ENCODE measurements around the gene HDGFL1.

Gene HDGFL1

DNA sequence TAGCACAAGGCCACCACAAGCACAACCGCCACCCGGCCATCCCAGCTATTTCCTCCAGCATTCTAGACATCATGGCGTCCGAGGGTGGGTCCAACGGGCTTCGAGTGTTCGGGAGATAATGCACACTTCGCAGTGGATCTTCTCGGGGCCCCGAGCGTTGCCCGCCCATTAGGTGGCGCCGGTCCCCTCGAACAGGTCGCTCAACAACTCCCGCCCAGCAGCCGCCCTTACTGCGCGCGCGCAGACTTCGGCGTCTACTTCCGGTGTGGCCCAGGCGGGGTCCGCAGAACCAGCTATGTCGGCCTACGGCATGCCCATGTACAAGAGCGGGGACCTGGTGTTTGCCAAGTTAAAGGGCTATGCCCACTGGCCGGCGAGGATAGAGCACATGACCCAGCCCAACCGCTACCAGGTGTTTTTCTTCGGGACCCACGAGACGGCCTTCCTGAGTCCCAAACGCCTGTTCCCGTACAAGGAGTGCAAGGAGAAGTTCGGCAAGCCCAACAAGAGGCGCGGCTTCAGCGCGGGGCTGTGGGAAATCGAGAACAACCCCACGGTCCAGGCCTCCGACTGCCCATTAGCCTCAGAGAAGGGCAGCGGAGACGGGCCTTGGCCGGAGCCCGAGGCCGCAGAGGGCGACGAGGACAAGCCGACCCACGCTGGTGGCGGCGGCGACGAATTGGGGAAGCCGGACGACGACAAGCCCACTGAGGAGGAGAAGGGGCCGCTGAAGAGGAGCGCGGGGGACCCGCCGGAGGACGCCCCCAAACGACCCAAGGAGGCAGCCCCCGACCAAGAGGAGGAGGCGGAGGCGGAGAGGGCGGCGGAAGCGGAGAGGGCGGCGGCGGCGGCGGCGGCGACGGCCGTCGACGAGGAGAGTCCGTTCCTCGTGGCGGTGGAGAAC, at the start of gene HDGFL1:
HDGFL1 (plus strand) TSS at position 286 of the 904 bp plus-strand sequence; CDS start at position 296, 10 bp downstream.
- no peaks in the 10 kb centered on the region for H3K36me3 ChIP-seq (ENCODE audit: control insufficient read depth, insufficient read depth, low read length)
- H3K9me3 ChIP-seq (ENCODE audit: control insufficient read depth, insufficient read depth, low read depth, low read length), result 0 out of 2 replicates have a peak, but pooled peaks cover 2% of the 10 kb centered on the region
- H3K27ac ChIP-seq (ENCODE audit: low read depth, low read length), result no peak within 1 kb of the TSS
- H3K27me3 ChIP-seq (ENCODE audit: control insufficient read depth, insufficient read depth, low read length), result no peaks in the 10 kb centered on the region
- no peak within 1 kb of the TSS for H3K4me3 ChIP-seq (ENCODE audit: low read depth, low read length)
- H3K9ac ChIP-seq (ENCODE audit: low read length), result no peak within 1 kb of the TSS
- no peaks in the 10 kb centered on the region; the same call in 1 of the 2 replicates for H3K4me1 ChIP-seq (ENCODE audit: control insufficient read depth, insufficient read depth, low read length)

GRCh38 chr6:22521035-22521434, 48.3 kb upstream of the HDGFL1 start:
- Histone ChIP-seq H3K27me3 (ENCODE audit: control insufficient read depth, insufficient read depth, low read length) (no peaks in the 10 kb centered on the region), H3K4me3 (ENCODE audit: low read depth, low read length) (no peak overlapping the region), H3K27ac (ENCODE audit: low read depth, low read length) (no peak overlapping the region), H3K9ac (ENCODE audit: low read length) (no peak overlapping the region), H3K9me3 (ENCODE audit: control insufficient read depth, insufficient read depth, low read depth, low read length) (peaks cover 4% of the 10 kb centered on the region; the same call in 1 of the 2 replicates), H3K36me3 (ENCODE audit: control insufficient read depth, insufficient read depth, low read length) (no peaks in the 10 kb centered on the region), H3K4me1 (ENCODE audit: control insufficient read depth, insufficient read depth, low read length) (no peaks in the 10 kb centered on the region)

GRCh38 chr6:22526736-22527135, 42.6 kb upstream of the HDGFL1 start:
- Histone ChIP-seq H3K9ac (ENCODE audit: low read length) (no peak overlapping the region), H3K27ac (ENCODE audit: low read depth, low read length) (no peak overlapping the region), H3K36me3 (ENCODE audit: control insufficient read depth, insufficient read depth, low read length) (no peaks in the 10 kb centered on the region), H3K27me3 (ENCODE audit: control insufficient read depth, insufficient read depth, low read length) (no peaks in the 10 kb centered on the region), H3K4me3 (ENCODE audit: low read depth, low read length) (no peak overlapping the region), H3K4me1 (ENCODE audit: control insufficient read depth, insufficient read depth, low read length) (no peaks in the 10 kb centered on the region), H3K9me3 (ENCODE audit: control insufficient read depth, insufficient read depth, low read depth, low read length) (peaks cover 4% of the 10 kb centered on the region; the same call in 1 of the 2 replicates)

GRCh38 chr6:22529866-22530265, 39.5 kb upstream of the HDGFL1 start:
- H3K9me3 ChIP-seq (ENCODE audit: control insufficient read depth, insufficient read depth, low read depth, low read length), result peaks cover under 1% of the 10 kb centered on the region; the same call in 1 of the 2 replicates
- H3K36me3 ChIP-seq (ENCODE audit: control insufficient read depth, insufficient read depth, low read length), result no peaks in the 10 kb centered on the region
- H3K27ac ChIP-seq (ENCODE audit: low read depth, low read length), result no peak overlapping the region
- H3K9ac ChIP-seq (ENCODE audit: low read length), result no peak overlapping the region
- no peaks in the 10 kb centered on the region for H3K27me3 ChIP-seq (ENCODE audit: control insufficient read depth, insufficient read depth, low read length)
- no peak overlapping the region for H3K4me3 ChIP-seq (ENCODE audit: low read depth, low read length)
- H3K4me1 ChIP-seq (ENCODE audit: control insufficient read depth, insufficient read depth, low read length), result no peaks in the 10 kb centered on the region

DNA sequence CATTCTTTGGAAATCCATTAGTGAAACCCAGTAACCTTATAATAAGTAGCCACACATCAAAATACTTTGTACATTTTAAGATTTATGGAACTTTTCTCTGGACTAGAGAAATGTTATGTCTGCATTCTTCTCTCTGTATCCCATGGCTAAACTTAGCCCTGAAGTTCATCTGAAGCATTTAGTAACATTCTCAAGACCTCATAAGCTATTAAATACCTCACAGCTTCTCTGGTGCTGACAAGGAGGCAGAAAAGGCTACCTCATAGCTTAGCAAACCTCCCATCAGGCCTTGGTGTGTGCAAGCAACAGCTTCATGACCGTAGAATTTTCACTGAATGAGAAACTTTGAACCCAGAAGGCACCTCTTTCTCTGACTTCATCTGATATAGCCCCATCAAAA, 38.9 kb upstream of the HDGFL1 start:
- H3K9me3 ChIP-seq (ENCODE audit: control insufficient read depth, insufficient read depth, low read depth, low read length), result no peaks in the 10 kb centered on the region
- no peaks in the 10 kb centered on the region for H3K27me3 ChIP-seq (ENCODE audit: control insufficient read depth, insufficient read depth, low read length)
- no peak overlapping the region for H3K9ac ChIP-seq (ENCODE audit: low read length)
- no peak overlapping the region for H3K4me3 ChIP-seq (ENCODE audit: low read depth, low read length)
- H3K27ac ChIP-seq (ENCODE audit: low read depth, low read length), result no peak overlapping the region
- H3K36me3 ChIP-seq (ENCODE audit: control insufficient read depth, insufficient read depth, low read length), result no peaks in the 10 kb centered on the region
- no peaks in the 10 kb centered on the region for H3K4me1 ChIP-seq (ENCODE audit: control insufficient read depth, insufficient read depth, low read length)

GRCh38 chr6:22536122-22536521, 33.2 kb upstream of the HDGFL1 start:
- Histone ChIP-seq H3K36me3 (ENCODE audit: control insufficient read depth, insufficient read depth, low read length) (no peaks in the 10 kb centered on the region), H3K27me3 (ENCODE audit: control insufficient read depth, insufficient read depth, low read length) (no peaks in the 10 kb centered on the region), H3K9me3 (ENCODE audit: control insufficient read depth, insufficient read depth, low read depth, low read length) (no peaks in the 10 kb centered on the region), H3K27ac (ENCODE audit: low read depth, low read length) (no peak overlapping the region), H3K4me3 (ENCODE audit: low read depth, low read length) (no peak overlapping the region), H3K4me1 (ENCODE audit: control insufficient read depth, insufficient read depth, low read length) (no peaks in the 10 kb centered on the region), H3K9ac (ENCODE audit: low read length) (no peak overlapping the region)

DNA sequence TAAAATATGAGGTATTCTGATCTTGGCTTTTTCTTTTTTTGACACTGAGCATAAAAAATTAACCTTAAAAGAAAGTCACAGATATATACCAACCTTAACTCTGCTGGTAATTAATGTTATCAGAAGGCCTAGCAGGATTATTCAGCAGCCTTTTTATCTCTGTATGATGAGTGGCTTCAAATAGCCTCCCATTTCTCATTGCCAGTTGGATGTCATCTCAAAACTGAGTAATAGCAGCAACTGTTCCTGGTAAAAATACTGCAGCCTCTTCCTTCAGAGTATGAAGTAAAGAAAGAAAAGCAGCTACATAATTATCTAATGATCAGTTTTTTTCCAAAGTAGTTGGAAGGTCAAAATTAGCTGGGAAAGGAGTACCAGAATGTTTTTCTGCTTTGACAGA, 24.9 kb upstream of the HDGFL1 start:
- Histone ChIP-seq H3K9ac (ENCODE audit: low read length) (no peak overlapping the region), H3K27ac (ENCODE audit: low read depth, low read length) (no peak overlapping the region), H3K36me3 (ENCODE audit: control insufficient read depth, insufficient read depth, low read length) (no peaks in the 10 kb centered on the region), H3K4me1 (ENCODE audit: control insufficient read depth, insufficient read depth, low read length) (no peaks in the 10 kb centered on the region), H3K9me3 (ENCODE audit: control insufficient read depth, insufficient read depth, low read depth, low read length) (no peaks in the 10 kb centered on the region), H3K4me3 (ENCODE audit: low read depth, low read length) (no peak overlapping the region), H3K27me3 (ENCODE audit: control insufficient read depth, insufficient read depth, low read length) (no peaks in the 10 kb centered on the region)

DNA sequence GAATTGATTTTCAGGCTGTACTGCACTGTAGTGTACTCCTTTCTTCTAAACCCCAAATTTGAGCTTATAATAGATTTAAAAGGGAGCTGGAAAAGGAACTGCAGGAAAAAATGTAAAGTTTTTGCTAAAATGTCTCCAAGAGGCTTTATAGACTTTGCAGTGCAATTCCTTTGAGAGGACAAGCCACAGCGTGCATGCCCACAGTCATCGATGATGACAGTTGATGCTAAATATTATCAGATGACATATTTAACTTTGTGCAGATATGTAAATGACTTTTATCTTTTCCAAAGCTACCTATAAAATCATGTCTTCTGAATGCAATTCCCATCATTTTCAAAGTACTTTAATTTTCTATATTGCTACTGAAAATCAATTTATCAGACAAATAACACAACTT, 24.3 kb upstream of the HDGFL1 start:
- no peak overlapping the region for H3K4me3 ChIP-seq (ENCODE audit: low read depth, low read length)
- H3K36me3 ChIP-seq (ENCODE audit: control insufficient read depth, insufficient read depth, low read length), result no peaks in the 10 kb centered on the region
- no peak overlapping the region for H3K9ac ChIP-seq (ENCODE audit: low read length)
- no peaks in the 10 kb centered on the region for H3K9me3 ChIP-seq (ENCODE audit: control insufficient read depth, insufficient read depth, low read depth, low read length)
- H3K27ac ChIP-seq (ENCODE audit: low read depth, low read length), result no peak overlapping the region
- H3K27me3 ChIP-seq (ENCODE audit: control insufficient read depth, insufficient read depth, low read length), result no peaks in the 10 kb centered on the region
- no peaks in the 10 kb centered on the region for H3K4me1 ChIP-seq (ENCODE audit: control insufficient read depth, insufficient read depth, low read length)

GRCh38 chr6:22546236-22546635, 23.1 kb upstream of the HDGFL1 start:
- no peaks in the 10 kb centered on the region for H3K9me3 ChIP-seq (ENCODE audit: control insufficient read depth, insufficient read depth, low read depth, low read length)
- no peak overlapping the region for H3K27ac ChIP-seq (ENCODE audit: low read depth, low read length)
- H3K4me1 ChIP-seq (ENCODE audit: control insufficient read depth, insufficient read depth, low read length), result no peaks in the 10 kb centered on the region
- no peak overlapping the region for H3K9ac ChIP-seq (ENCODE audit: low read length)
- no peaks in the 10 kb centered on the region for H3K36me3 ChIP-seq (ENCODE audit: control insufficient read depth, insufficient read depth, low read length)
- no peaks in the 10 kb centered on the region for H3K27me3 ChIP-seq (ENCODE audit: control insufficient read depth, insufficient read depth, low read length)
- no peak overlapping the region for H3K4me3 ChIP-seq (ENCODE audit: low read depth, low read length)

GRCh38 chr6:22550971-22551670, 18.2 kb upstream of the HDGFL1 start:
- Histone ChIP-seq H3K27me3 (ENCODE audit: control insufficient read depth, insufficient read depth, low read length) (no peaks in the 10 kb centered on the region), H3K9me3 (ENCODE audit: control insufficient read depth, insufficient read depth, low read depth, low read length) (0 out of 2 replicates have a peak, but pooled peaks cover 4% of the 10 kb centered on the region), H3K27ac (ENCODE audit: low read depth, low read length) (no peak overlapping the region), H3K4me1 (ENCODE audit: control insufficient read depth, insufficient read depth, low read length) (no peaks in the 10 kb centered on the region), H3K9ac (ENCODE audit: low read length) (no peak overlapping the region), H3K4me3 (ENCODE audit: low read depth, low read length) (no peak overlapping the region), H3K36me3 (ENCODE audit: control insufficient read depth, insufficient read depth, low read length) (no peaks in the 10 kb centered on the region)

DNA sequence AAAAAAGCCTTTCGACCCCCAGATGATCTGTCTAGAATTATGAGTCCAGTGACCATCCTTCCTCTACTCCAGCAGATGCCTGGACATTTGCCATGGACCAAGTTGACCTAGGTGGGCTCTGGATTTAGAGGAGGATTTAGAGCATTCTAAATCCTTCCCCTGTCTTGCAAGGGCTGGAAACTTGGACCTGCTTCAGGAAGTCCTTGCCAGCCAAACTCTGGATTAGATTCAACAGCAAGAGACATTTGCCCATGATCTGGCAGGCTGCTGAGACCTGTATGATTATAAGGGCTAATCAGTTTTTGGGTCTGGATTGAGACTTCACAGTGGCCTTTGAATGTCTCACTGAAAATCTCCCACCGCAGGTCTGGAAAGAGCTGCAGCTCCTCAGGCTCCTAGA, 13.1 kb upstream of the HDGFL1 start:
- no peaks in the 10 kb centered on the region for H3K27me3 ChIP-seq (ENCODE audit: control insufficient read depth, insufficient read depth, low read length)
- no peak overlapping the region for H3K4me3 ChIP-seq (ENCODE audit: low read depth, low read length)
- 0 out of 2 replicates have a peak, but pooled peaks cover 4% of the 10 kb centered on the region for H3K9me3 ChIP-seq (ENCODE audit: control insufficient read depth, insufficient read depth, low read depth, low read length)
- no peaks in the 10 kb centered on the region for H3K36me3 ChIP-seq (ENCODE audit: control insufficient read depth, insufficient read depth, low read length)
- H3K4me1 ChIP-seq (ENCODE audit: control insufficient read depth, insufficient read depth, low read length), result no peaks in the 10 kb centered on the region
- H3K27ac ChIP-seq (ENCODE audit: low read depth, low read length), result no peak overlapping the region
- no peak overlapping the region for H3K9ac ChIP-seq (ENCODE audit: low read length)
